GM12878 (cell line): ENCODE data around the gene CSTF1. TPM values are rescaled to one million over a fixed set of nuclear protein-coding genes. Genes with fewer than 3 reads are reported as not detected.

Experiments
- CEBPB ChIP-seq, 2 experiments: fragments of 150-350 bp in 1 of 2; IDR thresholded peaks; 2 replicates each; pipeline ENCODE4 v1.6.1; 2012 to 2014; ENCODE audit warnings: low read depth in 2 of 2, low read length in 2 of 2, borderline replicate concordance in 1 of 2, inconsistent platforms in 1 of 2
- CHD2 ChIP-seq: IDR thresholded peaks from 2 replicates; pipeline ENCODE4 v1.6.1; 2011; ENCODE audit warnings: low read depth, low read length, improper control_type of control experiment, borderline replicate concordance
- polyA plus RNA-seq, 11 experiments: library from polyadenylated mRNA; depleted of rRNA in 4 of 11; unstranded in 6 of 11; stranded (reverse) in 5 of 11; fragments of >200 nt; fragmentation: Nextera tagmentation in 4 of 11; fragmentation: Illumina TruSeq in 1 of 11; extraction: Ambion mirVana in 4 of 11; extraction: Trizol in 1 of 11; gene quantifications; 1 replicate in 1 of 11; 2 replicates in 10 of 11; pipeline versions ENCODE4 v1.2.1 to v1.2.3, GENCODE V29; 2011 to 2016; ENCODE audit warnings: inconsistent platforms in 2 of 11, missing spikeins in 2 of 11, low read depth in 1 of 11
- total RNA-seq, 4 experiments: library from RNA; depleted of rRNA in 3 of 4; stranded (reverse); fragments of >200 nt in 3 of 4; fragmentation: Illumina TruSeq in 1 of 4; extraction: Trizol in 1 of 4; gene quantifications; 2 replicates each; pipeline versions ENCODE4 v1.2.1 to v1.2.3, GENCODE V29; 2013 to 2021
- TF ChIP-seq, protein P1 (sequence below): IDR thresholded peaks from 2 replicates; pipeline ENCODE4 v1.6.1; 2011; ENCODE audit warnings: borderline replicate concordance, low read depth, mild to moderate bottlenecking, moderate library complexity, mixed read lengths, low read length; ENCODE audit not compliant: insufficient read depth; ENCODE audit errors: extremely low read length
- TF ChIP-seq, protein P2 (sequence below): fragments of 150-350 bp; IDR thresholded peaks from 2 replicates; pipeline ENCODE4 v1.6.1; 2016; ENCODE audit warnings: low read depth, low read length
- TF ChIP-seq, protein P3 (sequence below): fragments of 450-650 bp; formaldehyde crosslinking; IDR thresholded peaks from 2 replicates; pipeline ENCODE4 v1.4.0; 2022; ENCODE audit warnings: mild to moderate bottlenecking, moderate library complexity

Gene CSTF1
- total and polyA plus RNA-seq, 10 of the 15 experiments (the other 5 are each of a cell fraction or from before 2014, with no cell fraction given), result 41.8 to 89.1 (median 50.1) TPM

DNA sequence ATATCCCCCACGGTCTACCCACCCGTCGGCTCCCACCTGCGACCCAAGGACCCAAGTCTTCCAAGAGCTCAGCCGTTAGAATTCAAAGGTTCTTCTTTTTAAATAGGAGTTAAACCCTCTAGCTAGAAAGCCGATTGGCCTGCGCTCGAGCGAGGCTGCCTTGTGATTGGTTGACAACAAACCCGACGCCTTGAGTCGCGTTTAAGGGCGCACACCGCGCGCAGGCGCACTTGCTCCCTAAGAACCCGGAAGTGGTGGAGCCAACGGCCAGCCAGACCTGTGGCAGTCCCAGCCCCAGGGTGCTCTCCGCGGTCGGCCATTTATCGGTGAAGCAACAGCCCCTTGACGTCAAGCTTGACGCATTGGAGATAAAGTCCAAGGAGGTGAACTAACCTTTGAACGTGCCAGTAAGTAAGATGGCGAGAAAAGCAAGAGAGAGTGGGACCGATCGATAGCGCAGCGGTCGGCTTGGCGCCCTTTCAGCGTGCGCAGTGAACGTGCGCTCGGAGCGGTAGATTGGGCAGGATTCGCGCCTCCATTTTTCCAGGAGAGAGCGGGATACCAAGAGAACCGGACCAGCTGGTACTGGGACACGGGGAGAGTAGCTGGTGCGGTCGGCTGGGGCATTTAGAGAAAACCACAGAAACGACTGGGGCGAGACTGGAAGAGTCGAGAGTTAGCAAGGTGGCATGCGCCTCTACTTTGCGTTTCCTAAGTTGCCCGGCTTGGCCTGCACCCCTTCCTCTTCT lies at the start of gene CSTF1, which contains the start of gene AURKA (continued):
- TF ChIP-seq, protein P1, sequence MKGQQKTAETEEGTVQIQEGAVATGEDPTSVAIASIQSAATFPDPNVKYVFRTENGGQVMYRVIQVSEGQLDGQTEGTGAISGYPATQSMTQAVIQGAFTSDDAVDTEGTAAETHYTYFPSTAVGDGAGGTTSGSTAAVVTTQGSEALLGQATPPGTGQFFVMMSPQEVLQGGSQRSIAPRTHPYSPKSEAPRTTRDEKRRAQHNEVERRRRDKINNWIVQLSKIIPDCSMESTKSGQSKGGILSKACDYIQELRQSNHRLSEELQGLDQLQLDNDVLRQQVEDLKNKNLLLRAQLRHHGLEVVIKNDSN, result no peak
- TF ChIP-seq, protein P2, sequence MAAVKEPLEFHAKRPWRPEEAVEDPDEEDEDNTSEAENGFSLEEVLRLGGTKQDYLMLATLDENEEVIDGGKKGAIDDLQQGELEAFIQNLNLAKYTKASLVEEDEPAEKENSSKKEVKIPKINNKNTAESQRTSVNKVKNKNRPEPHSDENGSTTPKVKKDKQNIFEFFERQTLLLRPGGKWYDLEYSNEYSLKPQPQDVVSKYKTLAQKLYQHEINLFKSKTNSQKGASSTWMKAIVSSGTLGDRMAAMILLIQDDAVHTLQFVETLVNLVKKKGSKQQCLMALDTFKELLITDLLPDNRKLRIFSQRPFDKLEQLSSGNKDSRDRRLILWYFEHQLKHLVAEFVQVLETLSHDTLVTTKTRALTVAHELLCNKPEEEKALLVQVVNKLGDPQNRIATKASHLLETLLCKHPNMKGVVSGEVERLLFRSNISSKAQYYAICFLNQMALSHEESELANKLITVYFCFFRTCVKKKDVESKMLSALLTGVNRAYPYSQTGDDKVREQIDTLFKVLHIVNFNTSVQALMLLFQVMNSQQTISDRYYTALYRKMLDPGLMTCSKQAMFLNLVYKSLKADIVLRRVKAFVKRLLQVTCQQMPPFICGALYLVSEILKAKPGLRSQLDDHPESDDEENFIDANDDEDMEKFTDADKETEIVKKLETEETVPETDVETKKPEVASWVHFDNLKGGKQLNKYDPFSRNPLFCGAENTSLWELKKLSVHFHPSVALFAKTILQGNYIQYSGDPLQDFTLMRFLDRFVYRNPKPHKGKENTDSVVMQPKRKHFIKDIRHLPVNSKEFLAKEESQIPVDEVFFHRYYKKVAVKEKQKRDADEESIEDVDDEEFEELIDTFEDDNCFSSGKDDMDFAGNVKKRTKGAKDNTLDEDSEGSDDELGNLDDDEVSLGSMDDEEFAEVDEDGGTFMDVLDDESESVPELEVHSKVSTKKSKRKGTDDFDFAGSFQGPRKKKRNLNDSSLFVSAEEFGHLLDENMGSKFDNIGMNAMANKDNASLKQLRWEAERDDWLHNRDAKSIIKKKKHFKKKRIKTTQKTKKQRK, result peak; percentile 59
- TF ChIP-seq CEBPB (IDR thresholded peaks at IDR 0.05; ENCODE audit: borderline replicate concordance in 1 of 2, low read depth in 2 of 2, low read length in 2 of 2), result peak in 1 of 2 experiments; percentile 86; a peak in 2 of 4 replicates
- TF ChIP-seq, protein P3, sequence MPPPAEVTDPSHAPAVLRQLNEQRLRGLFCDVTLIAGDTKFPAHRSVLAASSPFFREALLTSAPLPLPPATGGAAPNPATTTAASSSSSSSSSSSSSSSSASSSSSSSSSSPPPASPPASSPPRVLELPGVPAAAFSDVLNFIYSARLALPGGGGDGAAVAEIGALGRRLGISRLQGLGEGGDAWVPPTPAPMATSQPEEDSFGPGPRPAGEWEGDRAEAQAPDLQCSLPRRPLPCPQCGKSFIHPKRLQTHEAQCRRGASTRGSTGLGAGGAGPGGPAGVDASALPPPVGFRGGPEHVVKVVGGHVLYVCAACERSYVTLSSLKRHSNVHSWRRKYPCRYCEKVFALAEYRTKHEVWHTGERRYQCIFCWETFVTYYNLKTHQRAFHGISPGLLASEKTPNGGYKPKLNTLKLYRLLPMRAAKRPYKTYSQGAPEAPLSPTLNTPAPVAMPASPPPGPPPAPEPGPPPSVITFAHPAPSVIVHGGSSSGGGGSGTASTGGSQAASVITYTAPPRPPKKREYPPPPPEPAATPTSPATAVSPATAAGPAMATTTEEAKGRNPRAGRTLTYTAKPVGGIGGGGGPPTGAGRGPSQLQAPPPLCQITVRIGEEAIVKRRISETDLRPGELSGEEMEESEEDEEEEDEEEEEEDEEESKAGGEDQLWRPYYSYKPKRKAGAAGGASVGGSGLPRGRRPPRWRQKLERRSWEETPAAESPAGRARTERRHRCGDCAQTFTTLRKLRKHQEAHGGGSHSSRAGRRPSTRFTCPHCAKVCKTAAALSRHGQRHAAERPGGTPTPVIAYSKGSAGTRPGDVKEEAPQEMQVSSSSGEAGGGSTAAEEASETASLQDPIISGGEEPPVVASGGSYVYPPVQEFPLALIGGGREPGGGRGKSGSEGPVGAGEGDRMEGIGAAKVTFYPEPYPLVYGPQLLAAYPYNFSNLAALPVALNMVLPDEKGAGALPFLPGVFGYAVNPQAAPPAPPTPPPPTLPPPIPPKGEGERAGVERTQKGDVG (CRISPR knock-in tag), result no peak
- peak; percentile 81 for TF ChIP-seq CHD2
